ENCODE data around the gene CCDC141. TPM values are rescaled to one million over a fixed set of nuclear protein-coding genes. Genes with fewer than 3 reads are reported as not detected.

The CCDC141 gene
- total RNA-seq, 2 donors from 2014 or later = 0.42 to 1.0 TPM

- H3K9me3 ChIP-seq = no peaks in the 10 kb centered on the region
- intact Hi-C loops (cut with DNase I) = no loop called here
- no peaks in the 10 kb centered on the region for H3K36me3 ChIP-seq
- TF ChIP-seq, protein P1, sequence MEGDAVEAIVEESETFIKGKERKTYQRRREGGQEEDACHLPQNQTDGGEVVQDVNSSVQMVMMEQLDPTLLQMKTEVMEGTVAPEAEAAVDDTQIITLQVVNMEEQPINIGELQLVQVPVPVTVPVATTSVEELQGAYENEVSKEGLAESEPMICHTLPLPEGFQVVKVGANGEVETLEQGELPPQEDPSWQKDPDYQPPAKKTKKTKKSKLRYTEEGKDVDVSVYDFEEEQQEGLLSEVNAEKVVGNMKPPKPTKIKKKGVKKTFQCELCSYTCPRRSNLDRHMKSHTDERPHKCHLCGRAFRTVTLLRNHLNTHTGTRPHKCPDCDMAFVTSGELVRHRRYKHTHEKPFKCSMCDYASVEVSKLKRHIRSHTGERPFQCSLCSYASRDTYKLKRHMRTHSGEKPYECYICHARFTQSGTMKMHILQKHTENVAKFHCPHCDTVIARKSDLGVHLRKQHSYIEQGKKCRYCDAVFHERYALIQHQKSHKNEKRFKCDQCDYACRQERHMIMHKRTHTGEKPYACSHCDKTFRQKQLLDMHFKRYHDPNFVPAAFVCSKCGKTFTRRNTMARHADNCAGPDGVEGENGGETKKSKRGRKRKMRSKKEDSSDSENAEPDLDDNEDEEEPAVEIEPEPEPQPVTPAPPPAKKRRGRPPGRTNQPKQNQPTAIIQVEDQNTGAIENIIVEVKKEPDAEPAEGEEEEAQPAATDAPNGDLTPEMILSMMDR (IDR thresholded peaks at IDR 0.05) = no peak
- H3K4me1 ChIP-seq = no peaks in the 10 kb centered on the region
- H3K4me3 ChIP-seq = no peak overlapping the region
- H3K9ac ChIP-seq (ENCODE audit: low read depth in 2 of 2, low read length in 2 of 2) = no peak overlapping the region
- DNase-seq = no peak
- no peaks in the 10 kb centered on the region for H3K27me3 ChIP-seq
- H3K27ac ChIP-seq = no peak overlapping the region
Measured at GRCh38 chr2:178928077-178928476, 121.9 kb downstream of the CCDC141 start.

- no peaks in the 10 kb centered on the region for H3K9me3 ChIP-seq
- no peak overlapping the region for H3K27ac ChIP-seq
- DNase-seq = no peak
- intact Hi-C loops (cut with DNase I) = no loop called here
- TF ChIP-seq, protein P1 (IDR thresholded peaks at IDR 0.05) = no peak
- no peaks in the 10 kb centered on the region for H3K4me1 ChIP-seq
- H3K4me3 ChIP-seq = no peak overlapping the region
- no peaks in the 10 kb centered on the region for H3K27me3 ChIP-seq
- H3K9ac ChIP-seq (ENCODE audit: low read depth in 2 of 2, low read length in 2 of 2) = no peak overlapping the region
- no peaks in the 10 kb centered on the region for H3K36me3 ChIP-seq
Measured at GRCh38 chr2:178927173-178927572, 122.8 kb downstream of the CCDC141 start.

DNA sequence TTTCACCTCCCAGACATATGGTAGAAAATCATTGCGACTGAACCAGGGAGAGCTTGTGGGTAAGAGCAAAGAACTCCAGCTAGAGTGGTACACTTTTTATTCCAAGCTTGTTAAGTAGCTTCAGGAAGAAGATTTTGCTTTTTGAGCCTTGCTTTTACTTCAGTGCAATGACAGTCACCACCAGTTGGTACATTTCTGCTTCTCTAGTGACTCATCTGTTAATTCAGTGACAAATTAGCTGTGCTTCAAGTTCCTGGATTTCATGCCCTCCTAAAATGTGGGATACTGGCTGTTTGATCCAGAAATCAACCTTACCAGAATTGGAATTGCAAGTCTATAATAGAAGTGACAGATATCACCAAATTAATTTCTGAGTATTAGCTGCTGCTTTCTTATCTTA is 125.1 kb downstream of the CCDC141 start:
- no peaks in the 10 kb centered on the region for H3K4me1 ChIP-seq
- no peak overlapping the region for H3K27ac ChIP-seq
- intact Hi-C loops (cut with DNase I) = no loop called here
- H3K27me3 ChIP-seq = no peaks in the 10 kb centered on the region
- no peaks in the 10 kb centered on the region for H3K36me3 ChIP-seq
- no peaks in the 10 kb centered on the region for H3K9me3 ChIP-seq
- H3K4me3 ChIP-seq = no peak overlapping the region
- no peak for DNase-seq
- no peak overlapping the region for H3K9ac ChIP-seq (ENCODE audit: low read depth in 2 of 2, low read length in 2 of 2)
- TF ChIP-seq, protein P1 (IDR thresholded peaks at IDR 0.05) = no peak

GRCh38 chr2:178923546-178923945 is 126.4 kb downstream of the CCDC141 start:
- Histone ChIP-seq H3K4me1 (no peaks in the 10 kb centered on the region), H3K4me3 (no peak overlapping the region), H3K27me3 (no peaks in the 10 kb centered on the region), H3K9ac (ENCODE audit: low read depth in 2 of 2, low read length in 2 of 2) (no peak overlapping the region), H3K36me3 (no peaks in the 10 kb centered on the region), H3K9me3 (no peaks in the 10 kb centered on the region), H3K27ac (no peak overlapping the region)
- no peak for DNase-seq
- intact Hi-C loops (cut with DNase I) = no loop called here
- TF ChIP-seq, protein P1 (IDR thresholded peaks at IDR 0.05) = no peak

GRCh38 chr2:178920916-178921513 is 128.9 kb downstream of the CCDC141 start:
- Histone ChIP-seq H3K4me3 (no peak overlapping the region), H3K27ac (no peak overlapping the region), H3K36me3 (no peaks in the 10 kb centered on the region), H3K9ac (ENCODE audit: low read depth in 2 of 2, low read length in 2 of 2) (no peak overlapping the region), H3K9me3 (no peaks in the 10 kb centered on the region), H3K27me3 (no peaks in the 10 kb centered on the region), H3K4me1 (no peaks in the 10 kb centered on the region)
- no peak for DNase-seq
- intact Hi-C loops (cut with DNase I) = no loop called here
- TF ChIP-seq, protein P1 (IDR thresholded peaks at IDR 0.05) = no peak
